AG09319 (cell line): ENCODE data around the gene RCAN3.

ENCODE experiments used
- DNase-seq: peaks from one replicate; pipeline ENCODE4 v3.0.0-alpha.2; 2010; ENCODE audit warnings: low read depth; ENCODE audit errors: extremely low read depth
- CTCF ChIP-seq: IDR thresholded peaks from 2 replicates; pipeline ENCODE4 v1.5.1; 2011; ENCODE audit warnings: low read depth, mild to moderate bottlenecking, inconsistent platforms, low read length, moderate library complexity

Gene RCAN3

GRCh38 chr1:24586119-24586518 lies 83.5 kb downstream of the RCAN3 start:
- no peak for DNase-seq
- TF ChIP-seq CTCF: no peak

- peak; percentile 5 for DNase-seq
- TF ChIP-seq CTCF: peak; percentile 70
Observed at GRCh38 chr1:24586970-24587820, 84.6 kb downstream of the RCAN3 start.

- TF ChIP-seq CTCF: no peak
- no peak for DNase-seq
Observed at GRCh38 chr1:24588573-24588972, 85.9 kb downstream of the RCAN3 start.

- DNase-seq: no peak
- TF ChIP-seq CTCF: no peak
Observed at GRCh38 chr1:24589200-24589599, 86.6 kb downstream of the RCAN3 start.
